H1 (cell line): Measurements from ENCODE around the gene PLEKHA5. TPM values are rescaled to one million over a fixed set of nuclear protein-coding genes. Genes with fewer than 3 reads are reported as not detected.

Source experiments
- CTCF ChIA-PET: fragments of 300-600 bp; sonication (Branson Sonifier 250); formaldehyde crosslinking; loops from one replicate; lab custom pipeline; 2021; ENCODE audit not compliant: partially characterized antibody; lab: Charles Lee
- POLR2A ChIA-PET: fragments of 300-600 bp; sonication (Branson Sonifier 250); formaldehyde crosslinking; loops from one replicate; lab custom pipeline; 2021; ENCODE audit warnings: inconsistent platforms; ENCODE audit not compliant: partially characterized antibody; lab: Charles Lee
- DNase-seq, 2 experiments: peaks; one replicate each; pipeline versions ENCODE4 v3.0.0 to v3.0.0-alpha.2; 2010 to 2022; ENCODE audit warnings: low spot score in 2 of 2, low read depth in 1 of 2, mixed read lengths in 1 of 2
- FAIRE-seq: peaks from 2 replicates; lab custom pipeline; 2011; peaks lifted over from hg19 to GRCh38; lab: Jason Lieb, UNC
- H2AFZ ChIP-seq: 2 replicates; pipeline ENCODE4 v1.8.1; 2012; ENCODE audit warnings: low read length, inconsistent platforms
- H2AK5ac ChIP-seq: 2 replicates; pipeline ENCODE4 v1.6.1; 2013; ENCODE audit warnings: low read depth, low read length
- H2BK120ac ChIP-seq: replicated peaks from 2 replicates; pipeline ENCODE3; 2013; ENCODE audit warnings: low read depth, low read length, inconsistent platforms
- H2BK12ac ChIP-seq: 2 replicates; pipeline ENCODE4 v1.6.1; 2013; ENCODE audit warnings: low read depth, low read length
- H2BK15ac ChIP-seq: 2 replicates; pipeline ENCODE4 v1.6.1; 2013; ENCODE audit warnings: low read length
- H2BK20ac ChIP-seq: 2 replicates; pipeline ENCODE4 v1.6.1; 2013; ENCODE audit warnings: low read length
- H2BK5ac ChIP-seq: 2 replicates; pipeline ENCODE4 v1.6.1; 2013; ENCODE audit warnings: low read depth, low read length
- H3K14ac ChIP-seq: 2 replicates; pipeline ENCODE4 v1.6.1; 2013; ENCODE audit warnings: inconsistent platforms; ENCODE audit not compliant: insufficient read length
- H3K18ac ChIP-seq: 2 replicates; pipeline ENCODE4 v1.6.1; 2013; ENCODE audit warnings: low read length; ENCODE audit errors: extremely low read depth
- H3K23ac ChIP-seq: 2 replicates; pipeline ENCODE4 v1.6.1; 2013; ENCODE audit warnings: inconsistent platforms; ENCODE audit not compliant: insufficient read length
- H3K23me2 ChIP-seq: 2 replicates; pipeline ENCODE4 v1.6.1; 2013; ENCODE audit warnings: low read depth, low read length
- H3K27ac ChIP-seq: 2 replicates; pipeline ENCODE4 v1.6.1; 2011; ENCODE audit warnings: low read depth, low read length, inconsistent platforms
- H3K27me3 ChIP-seq, 4 experiments: replicated peaks in 1 of 4; 1 replicate in 1 of 4; 2 replicates in 3 of 4; pipeline versions ENCODE4 v1.6.1 to v1.8.1; 2011 to 2013; ENCODE audit warnings: low read length in 3 of 4, mild to moderate bottlenecking in 3 of 4, inconsistent platforms in 2 of 4, mixed read lengths in 2 of 4, moderate library complexity in 1 of 4; ENCODE audit not compliant: control insufficient read depth in 3 of 4, insufficient read depth in 3 of 4; ENCODE audit errors: extremely low read depth in 1 of 4
- H3K36me3 ChIP-seq, 4 experiments: 2 replicates each; pipeline versions ENCODE4 v1.6.1 to v1.8.1; 2011 to 2013; ENCODE audit warnings: mild to moderate bottlenecking in 4 of 4, low read length in 3 of 4, moderate library complexity in 2 of 4, control low read depth in 1 of 4, inconsistent platforms in 1 of 4; ENCODE audit not compliant: insufficient read depth in 4 of 4, control insufficient read depth in 2 of 4
- H3K4ac ChIP-seq: replicated peaks from 2 replicates; pipeline ENCODE3; 2013; ENCODE audit warnings: low read length, low read depth, mixed read lengths, inconsistent platforms; ENCODE audit not compliant: insufficient read length
- H3K4me1 ChIP-seq, 4 experiments: replicated peaks in 1 of 4; 1 replicate in 1 of 4; 2 replicates in 3 of 4; pipeline versions ENCODE4 v1.6.1 to v1.8.1; 2011 to 2013; ENCODE audit warnings: low read length in 3 of 4, inconsistent platforms in 2 of 4, mixed read lengths in 1 of 4; ENCODE audit not compliant: insufficient read depth in 4 of 4, control insufficient read depth in 3 of 4
- H3K4me2 ChIP-seq, 2 experiments: 2 replicates each; pipeline versions ENCODE4 v1.6.1 to v1.8.1; 2011 to 2013; ENCODE audit warnings: low read depth in 2 of 2, low read length in 2 of 2, control low read depth in 1 of 2, inconsistent platforms in 1 of 2, mild to moderate bottlenecking in 1 of 2; ENCODE audit not compliant: insufficient read depth in 1 of 2
- H3K4me3 ChIP-seq, 4 experiments: fragments of 200-600, 300-600 bp in 1 of 4; sonication (generic), shearing (Covaris generic), sonication (Bioruptor Twin) in 1 of 4; 2 replicates each; pipeline versions ENCODE4 v1.5.1 to v1.8.1; 2011 to 2016; ENCODE audit warnings: low read length in 4 of 4, low read depth in 3 of 4, control low read depth in 2 of 4, inconsistent platforms in 2 of 4, mild to moderate bottlenecking in 2 of 4, mixed read lengths in 1 of 4, moderate library complexity in 1 of 4; ENCODE audit not compliant: insufficient read depth in 2 of 4; ENCODE audit errors: extremely low read depth in 1 of 4
- H3K56ac ChIP-seq: replicated peaks from 2 replicates; pipeline ENCODE3; 2013; ENCODE audit warnings: low read depth, mild to moderate bottlenecking, mixed read lengths, low read length, inconsistent platforms; ENCODE audit not compliant: insufficient read length
- H3K79me1 ChIP-seq: 2 replicates; pipeline ENCODE4 v1.6.1; 2013; ENCODE audit warnings: low read depth, low read length, control low read depth
- H3K79me2 ChIP-seq, 2 experiments: 2 replicates each; pipeline versions ENCODE4 v1.6.1 to v1.8.1; 2012 to 2013; ENCODE audit warnings: low read length in 2 of 2, mild to moderate bottlenecking in 2 of 2, inconsistent platforms in 1 of 2; ENCODE audit not compliant: insufficient read depth in 2 of 2, control insufficient read depth in 1 of 2
- H3K9ac ChIP-seq, 4 experiments: replicated peaks in 1 of 4; 1 replicate in 1 of 4; 2 replicates in 3 of 4; pipeline versions ENCODE4 v1.6.1 to v1.8.1; 2011 to 2013; ENCODE audit warnings: low read depth in 3 of 4, low read length in 3 of 4, control low read depth in 2 of 4, mild to moderate bottlenecking in 2 of 4, moderate library complexity in 2 of 4, inconsistent platforms in 1 of 4; ENCODE audit errors: extremely low read depth in 1 of 4
- H3K9me3 ChIP-seq, 2 experiments: 2 replicates each; pipeline versions ENCODE4 v1.6.1 to v1.8.1; 2012 to 2013; ENCODE audit warnings: mild to moderate bottlenecking in 2 of 2, moderate library complexity in 2 of 2, control low read depth in 1 of 2, inconsistent platforms in 1 of 2, low read depth in 1 of 2, low read length in 1 of 2, mixed read lengths in 1 of 2; ENCODE audit not compliant: insufficient read depth in 2 of 2
- H4K20me1 ChIP-seq, 2 experiments: replicated peaks in 1 of 2; 2 replicates each; pipeline versions ENCODE3 to v1.8.1; 2011 to 2013; ENCODE audit warnings: inconsistent platforms in 2 of 2, low read length in 2 of 2, mild to moderate bottlenecking in 1 of 2; ENCODE audit not compliant: insufficient read depth in 2 of 2, control insufficient read depth in 1 of 2
- H4K5ac ChIP-seq: 2 replicates; pipeline ENCODE4 v1.6.1; 2013; ENCODE audit warnings: low read length, low read depth, mixed read lengths, inconsistent platforms; ENCODE audit not compliant: insufficient read length
- H4K8ac ChIP-seq: 2 replicates; pipeline ENCODE4 v1.8.0; 2013; ENCODE audit warnings: mild to moderate bottlenecking, moderate library complexity, low read length, inconsistent platforms; ENCODE audit not compliant: insufficient read depth; ENCODE audit errors: extremely low read depth
- H4K91ac ChIP-seq: replicated peaks from 2 replicates; pipeline ENCODE3; 2013; ENCODE audit warnings: low read length, mixed read lengths, inconsistent platforms; ENCODE audit not compliant: insufficient read length
- CHD1 ChIP-seq: IDR thresholded peaks from 2 replicates; pipeline ENCODE4 v1.6.1; 2012; ENCODE audit warnings: low read depth, low read length, improper control_type of control experiment
- KDM1A ChIP-seq: fragments of 200-600, 300-600 bp; sonication (generic); IDR thresholded peaks from 2 replicates; pipeline ENCODE4 v1.7.1; 2016; ENCODE audit warnings: mild to moderate bottlenecking, low read length, borderline replicate concordance
- KDM4A ChIP-seq: IDR thresholded peaks from one replicate; pipeline ENCODE4 v1.7.1; 2012; ENCODE audit warnings: low read depth, mild to moderate bottlenecking, moderate library complexity, low read length, inconsistent platforms; ENCODE audit not compliant: severe bottlenecking
- KDM5A ChIP-seq: fragments of 200-600 bp; IDR thresholded peaks from 2 replicates; pipeline ENCODE4 v1.7.1; 2012; ENCODE audit warnings: mild to moderate bottlenecking, low read length, inconsistent platforms, mixed read lengths
- SIX5 ChIP-seq: IDR thresholded peaks from 2 replicates; pipeline ENCODE4 v1.6.1; 2011; ENCODE audit warnings: mild to moderate bottlenecking, low read depth, low read length
- TAF1 ChIP-seq: IDR thresholded peaks from 2 replicates; pipeline ENCODE4 v1.6.1; 2011; ENCODE audit warnings: mild to moderate bottlenecking, low read depth, low read length
- WGBS, 2 experiments: shearing (Covaris generic) in 1 of 2; methylation state at CpG; one replicate each; pipeline versions ENCODE4 v1.1.6 to v1.1.7; 2013 to 2015; ENCODE audit warnings: low lambda C conversion rate in 2 of 2, mixed read lengths in 2 of 2, inconsistent platforms in 1 of 2, low coverage in 1 of 2, missing lambda C conversion rate in 1 of 2; ENCODE audit not compliant: insufficient replicate concordance in 2 of 2, insufficient coverage in 1 of 2, insufficient read length in 1 of 2; ENCODE audit errors: extremely low coverage in 1 of 2, missing lambda C conversion rate in 1 of 2; 5-methylcytosine and 5-hydroxymethylcytosine counted together
- polyA plus RNA-seq, 7 experiments: library from polyadenylated mRNA; depleted of rRNA in 3 of 7; stranded (reverse) in 5 of 7; unstranded in 2 of 7; fragments of >200 nt in 5 of 7; fragments of 200-250 nt in 2 of 7; gene quantifications; 1 replicate in 5 of 7; 2 replicates in 1 of 7; 4 replicates in 1 of 7; pipeline versions ENCODE4 v1.2.1 to v1.2.3, GENCODE V29; 2011 to 2013; ENCODE audit warnings: missing spikeins in 2 of 7, mixed read lengths in 2 of 7
- total RNA-seq: library from RNA; stranded (reverse); fragmentation: NEBNext Ultra II Directional; extraction: Animal tissue kit (Norgen Biotek cat#: 25700); gene quantifications from 2 replicates; pipeline ENCODE4 v1.2.1, GENCODE V29; 2021

The PLEKHA5 gene
- total and polyA plus RNA-seq, 2 of the 8 experiments (the other 6 are each of a cell fraction or from before 2014, with no cell fraction given) = 17.2 to 66.1 TPM

- CTCF ChIA-PET = interaction anchor here (2.0 kb wide), 1 partner anchor 13 kb away, joined by 13 read pairs; no protein-coding TSS in a partner anchor
- Histone ChIP-seq H2AFZ (no peak overlapping the region), H2BK12ac (no peak overlapping the region), H2AK5ac (no peak overlapping the region), H3K27me3 (no peaks in the 10 kb centered on the region), H3K23ac (no peak overlapping the region), H4K20me1 (peaks cover 2 to 8% of the 10 kb centered on the region in 2 experiments), H3K27ac (no peak overlapping the region), H3K79me2 (peaks cover 0 to 96% of the 10 kb centered on the region in 2 experiments; a peak in 3 of 4 replicates), H3K56ac (no peak overlapping the region), H3K4me2 (no peak overlapping the region), H3K36me3 (no peaks in the 10 kb centered on the region), H2BK15ac (no peak overlapping the region), H3K14ac (no peak overlapping the region), H4K8ac (no peak overlapping the region), H2BK20ac (no peak overlapping the region), H3K9ac (no peak overlapping the region), H4K5ac (no peak overlapping the region), H3K79me1 (peaks cover 14% of the 10 kb centered on the region), H3K23me2 (no peaks in the 10 kb centered on the region), H3K9me3 (no peaks in the 10 kb centered on the region), H2BK120ac (no peak overlapping the region), H3K4me3 (no peak overlapping the region), H2BK5ac (no peak overlapping the region), H3K18ac (no peak overlapping the region), H3K4ac (no peak overlapping the region), H3K4me1 (peaks cover 0 to 6% (median 0%) of the 10 kb centered on the region in 4 experiments; a peak in 2 of 7 replicates), H4K91ac (no peak overlapping the region)
- DNase-seq (no peak), FAIRE-seq (no peak)
- TF ChIP-seq KDM1A (no peak), KDM4A (no peak), TAF1 (no peak), CHD1 (no peak), SIX5 (no peak), KDM5A (no peak)
- POLR2A ChIA-PET = interaction anchor here (1.3 to 1.6 kb wide), 3 partner anchors 8 to 18 kb away, joined by 3 to 5 read pairs (median 4); no protein-coding TSS in a partner anchor
- WGBS, 2 experiments = 90% methylated on average over 1 of the region's 1 CpG; no CpG with 5 or more reads in 1 of the 2 experiments
Measured at GRCh38 chr12:19199332-19199731, 69.8 kb downstream of the PLEKHA5 start.
